Stimulated activated CD4-positive, alpha-beta T cell treated with anti-CD3 and anti-CD28 coated beads, TNF-alpha, amount 100 ng/mL, for 24 hours (primary cell): ENCODE results near the gene CRACDL.
A peak's percentile ranks its signal among the peaks of the same experiment; 100 is the strongest.

Experiments used
- DNase-seq, 3 experiments: peaks; one replicate each; pipeline ENCODE4 v3.0.0-alpha.2; 2020; ENCODE audit warnings: low read depth in 3 of 3

The CRACDL gene

GRCh38 chr2:98824256-98825019 is 111.6 kb downstream of the CRACDL start:
- no peak for DNase-seq

GRCh38 chr2:98823196-98824170 is 112.5 kb downstream of the CRACDL start:
- no peak for DNase-seq

GRCh38 chr2:98822301-98823164 is 113.5 kb downstream of the CRACDL start:
- DNase-seq = peak; percentile 12 to 59 (median 17)

GRCh38 chr2:98821629-98822135 is 114.3 kb downstream of the CRACDL start:
- DNase-seq = no peak

- DNase-seq = no peak
Measured at GRCh38 chr2:98819231-98819766, 116.7 kb downstream of the CRACDL start.

GRCh38 chr2:98818164-98818563 is 117.9 kb downstream of the CRACDL start:
- no peak for DNase-seq

GRCh38 chr2:98816281-98816680 is 119.7 kb downstream of the CRACDL start:
- DNase-seq = no peak

- no peak for DNase-seq
Measured at GRCh38 chr2:98815795-98816194, 120.2 kb downstream of the CRACDL start.

- DNase-seq = no peak
Measured at GRCh38 chr2:98811766-98812165, 124.3 kb downstream of the CRACDL start.

- no peak for DNase-seq
Measured at GRCh38 chr2:98810588-98810928, 125.5 kb downstream of the CRACDL start.

- no peak for DNase-seq
Measured at GRCh38 chr2:98809878-98810587, 126.0 kb downstream of the CRACDL start.

- no peak for DNase-seq
Measured at GRCh38 chr2:98809116-98809515, 126.9 kb downstream of the CRACDL start.

- no peak for DNase-seq
Measured at GRCh38 chr2:98808546-98808945, 127.5 kb downstream of the CRACDL start.

- DNase-seq = no peak
Measured at GRCh38 chr2:98807929-98808328, 128.1 kb downstream of the CRACDL start.

- DNase-seq = no peak
Measured at GRCh38 chr2:98807221-98807620, 128.8 kb downstream of the CRACDL start.

GRCh38 chr2:98806236-98806697 is 129.8 kb downstream of the CRACDL start:
- DNase-seq = no peak

GRCh38 chr2:98805412-98806171 is 130.4 kb downstream of the CRACDL start:
- no peak for DNase-seq

GRCh38 chr2:98804736-98805135 is 131.3 kb downstream of the CRACDL start:
- no peak for DNase-seq

GRCh38 chr2:98804265-98804650 is 131.8 kb downstream of the CRACDL start:
- DNase-seq = no peak
